SJCRH30 (cell line): Measurements from ENCODE around the gene PGA3. TPM values are rescaled to one million over a fixed set of nuclear protein-coding genes. Genes with fewer than 3 reads are reported as not detected.
A peak's percentile ranks its signal among the peaks of the same experiment; 100 is the strongest.
"Not testable (repeated sequence)": the region's sequence is repeated elsewhere in the genome, so short reads cannot be mapped to it uniquely, and the experiment has no call there.

ENCODE experiments used
- DNase-seq, 2 experiments: peaks; one replicate each; pipeline ENCODE4 v3.0.0-alpha.2; 2015 to 2020
- H3K27ac ChIP-seq: fragments of 250-450 bp; sonication (Bioruptor Pico); 2 replicates; pipeline ENCODE4 v1.5.1; 2020; ENCODE audit warnings: mild to moderate bottlenecking, moderate library complexity
- H3K27me3 ChIP-seq: fragments of 250-450 bp; sonication (Bioruptor Pico); 2 replicates; pipeline ENCODE4 v1.5.1; 2020; ENCODE audit warnings: mild to moderate bottlenecking, moderate library complexity
- H3K36me3 ChIP-seq: fragments of 250-450 bp; sonication (Bioruptor Pico); 2 replicates; pipeline ENCODE4 v1.5.1; 2020; ENCODE audit warnings: mild to moderate bottlenecking, moderate library complexity
- H3K4me1 ChIP-seq: fragments of 250-450 bp; sonication (Bioruptor Pico); 2 replicates; pipeline ENCODE4 v1.5.1; 2020; ENCODE audit warnings: mild to moderate bottlenecking, moderate library complexity
- H3K4me3 ChIP-seq: fragments of 250-450 bp; sonication (Bioruptor Pico); 2 replicates; pipeline ENCODE4 v1.5.1; 2020; ENCODE audit warnings: mild to moderate bottlenecking, moderate library complexity
- H3K9me3 ChIP-seq: fragments of 250-450 bp; sonication (Bioruptor Pico); replicated peaks from 2 replicates; pipeline ENCODE4 v1.5.1; 2020; ENCODE audit warnings: mild to moderate bottlenecking, moderate library complexity
- total RNA-seq: library from RNA; depleted of rRNA; stranded (reverse); fragments of >200 nt; shearing (Covaris generic); gene quantifications from 2 replicates; pipeline ENCODE4 v1.2.3, GENCODE V29; 2014

The PGA3 gene
- total RNA-seq, 1 experiment from 2014 or later = not detected

DNA sequence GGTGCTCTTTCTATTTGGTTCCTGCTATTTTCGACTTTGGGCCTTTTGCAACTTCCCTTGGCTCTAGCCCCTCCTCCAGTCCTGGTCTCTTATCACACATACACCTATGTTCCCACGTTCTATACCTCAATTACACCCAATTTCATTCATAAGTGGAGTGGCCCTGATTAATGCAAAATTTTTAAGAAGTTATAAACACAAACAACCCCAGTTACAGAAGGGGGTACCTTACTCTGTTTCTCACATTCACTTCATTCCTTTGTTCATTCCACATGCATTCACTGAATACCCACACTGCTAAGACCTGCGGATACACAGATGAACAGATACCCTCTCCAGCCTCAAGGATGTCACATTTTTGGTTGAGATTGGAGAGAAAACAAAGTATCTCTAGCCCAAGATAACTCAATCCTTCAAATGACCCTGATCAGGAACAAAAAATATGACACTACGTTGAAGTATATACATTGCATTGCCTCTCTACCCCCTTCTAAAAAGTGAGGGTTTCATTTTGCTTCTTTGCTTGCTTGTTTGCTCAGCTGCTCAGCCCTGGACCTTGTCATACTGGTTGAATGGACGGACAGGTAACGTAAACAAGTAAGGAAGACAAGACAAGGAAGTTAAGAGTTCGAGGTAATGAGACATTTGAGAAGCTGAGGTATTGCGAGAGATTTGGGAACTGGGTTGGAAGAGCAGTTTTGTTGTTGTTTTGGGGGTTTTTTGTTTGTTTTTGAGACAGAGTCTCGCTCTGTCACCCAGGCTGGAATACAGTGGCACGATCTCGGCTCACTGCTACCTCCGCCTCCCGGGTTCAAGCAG, 38.5 kb upstream of the PGA3 start:
- DNase-seq = no peak
- no peak overlapping the region for H3K27ac ChIP-seq
- no peaks in the 10 kb centered on the region for H3K9me3 ChIP-seq
- peaks cover 9% of the 10 kb centered on the region for H3K4me1 ChIP-seq
- no peaks in the 10 kb centered on the region for H3K27me3 ChIP-seq
- no peaks in the 10 kb centered on the region for H3K36me3 ChIP-seq
- no peak overlapping the region for H3K4me3 ChIP-seq

DNA sequence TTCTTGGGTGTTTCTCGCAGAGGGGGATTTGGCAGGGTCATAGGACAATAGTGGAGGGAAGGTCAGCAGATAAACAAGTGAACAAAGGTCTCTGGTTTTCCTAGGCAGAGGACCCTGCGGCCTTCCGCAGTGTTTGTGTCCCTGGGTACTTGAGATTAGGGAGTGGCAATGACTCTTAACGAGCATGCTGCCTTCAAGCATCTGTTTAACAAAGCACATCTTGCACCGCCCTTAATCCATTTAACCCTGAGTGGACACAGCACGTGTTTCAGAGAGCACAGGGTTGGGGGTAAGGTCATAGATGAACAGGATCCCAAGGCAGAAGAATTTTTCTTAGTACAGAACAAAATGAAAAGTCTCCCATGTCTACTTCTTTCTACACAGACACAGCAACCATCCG, 37.5 kb upstream of the PGA3 start:
- not testable (repeated sequence) for H3K27ac ChIP-seq, H3K27me3 ChIP-seq, H3K4me3 ChIP-seq, H3K9me3 ChIP-seq, H3K4me1 ChIP-seq, DNase-seq, H3K36me3 ChIP-seq

DNA sequence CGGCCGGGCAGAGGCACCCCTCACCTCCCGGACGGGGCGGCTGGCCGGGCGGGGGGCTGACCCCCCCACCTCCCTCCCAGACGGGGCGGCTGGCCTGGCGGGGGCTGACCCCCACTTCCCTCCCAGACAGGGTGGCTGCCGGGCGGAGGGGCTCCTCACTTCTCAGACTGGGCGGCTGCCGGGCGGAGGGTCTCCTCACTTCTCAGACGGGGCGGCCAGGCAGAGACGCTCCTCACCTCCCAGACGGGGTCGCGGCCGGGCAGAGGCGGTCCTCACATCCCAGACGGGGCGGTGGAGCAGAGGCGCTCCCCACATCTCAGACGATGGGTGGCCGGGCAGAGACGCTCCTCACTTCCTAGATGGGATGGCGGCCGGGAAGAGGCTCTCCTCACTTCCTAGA, 37.0 kb upstream of the PGA3 start:
- not testable (repeated sequence) for H3K36me3 ChIP-seq, H3K4me1 ChIP-seq, H3K9me3 ChIP-seq, H3K27ac ChIP-seq, DNase-seq, H3K27me3 ChIP-seq, H3K4me3 ChIP-seq

DNA sequence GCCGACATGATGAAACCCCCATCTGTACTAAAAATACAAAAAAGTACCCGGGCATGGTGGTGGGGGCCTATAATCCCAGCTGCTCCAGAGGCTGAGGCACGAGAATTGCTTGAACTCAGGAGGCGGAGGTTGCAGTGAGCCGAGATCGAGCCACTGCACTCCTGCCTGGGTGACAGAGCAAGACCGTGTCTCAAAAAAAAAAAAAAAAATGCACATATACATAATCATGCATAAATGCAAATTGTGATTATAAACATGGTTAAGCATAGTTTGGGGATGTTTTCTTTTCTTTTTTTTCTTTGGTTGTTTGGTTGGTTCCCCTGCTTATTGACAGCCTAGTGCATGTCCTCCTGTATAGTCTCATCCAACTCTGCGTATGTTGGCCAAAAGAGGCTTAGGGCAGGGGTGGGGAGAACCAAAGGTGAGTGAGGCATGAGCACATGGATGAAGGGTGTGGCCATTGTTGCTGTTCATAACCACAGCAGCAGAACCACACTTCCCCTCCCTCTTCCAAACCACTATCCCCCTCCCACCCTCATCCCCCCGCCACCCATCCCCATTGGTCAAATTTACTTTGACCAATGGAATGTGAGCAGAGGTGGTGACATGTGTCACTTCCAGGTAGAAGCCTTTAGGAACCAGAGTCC, 35.1 kb upstream of the PGA3 start:
- no peak overlapping the region for H3K4me3 ChIP-seq
- no peaks in the 10 kb centered on the region for H3K9me3 ChIP-seq
- no peak overlapping the region for H3K27ac ChIP-seq
- no peaks in the 10 kb centered on the region for H3K4me1 ChIP-seq
- DNase-seq = no peak
- H3K27me3 ChIP-seq = no peaks in the 10 kb centered on the region
- H3K36me3 ChIP-seq = no peaks in the 10 kb centered on the region

DNA sequence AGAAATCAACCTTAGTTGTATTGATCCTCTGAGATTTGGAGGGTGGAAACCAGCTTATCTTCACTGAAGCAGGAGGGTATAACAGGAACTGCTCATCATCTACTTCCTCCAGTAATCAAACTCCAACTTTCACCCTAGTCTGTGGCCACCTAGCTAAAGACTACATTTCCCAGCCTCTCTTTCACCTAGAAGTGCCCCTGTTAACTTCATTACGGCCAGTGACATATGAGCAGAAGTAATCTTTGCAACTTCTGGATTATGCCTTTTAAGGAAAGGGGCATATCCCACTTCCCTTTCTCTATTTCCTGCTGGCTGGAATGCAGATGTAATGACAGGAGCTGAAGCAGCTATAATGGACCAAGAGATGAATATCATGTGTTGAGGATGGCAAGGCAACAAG, 34.5 kb upstream of the PGA3 start:
- Histone ChIP-seq H3K36me3 (no peaks in the 10 kb centered on the region), H3K4me3 (no peak overlapping the region), H3K4me1 (no peaks in the 10 kb centered on the region), H3K27me3 (0 out of 2 replicates have a peak, but pooled peaks cover 2% of the 10 kb centered on the region), H3K27ac (no peak overlapping the region), H3K9me3 (no peaks in the 10 kb centered on the region)
- no peak for DNase-seq

DNA sequence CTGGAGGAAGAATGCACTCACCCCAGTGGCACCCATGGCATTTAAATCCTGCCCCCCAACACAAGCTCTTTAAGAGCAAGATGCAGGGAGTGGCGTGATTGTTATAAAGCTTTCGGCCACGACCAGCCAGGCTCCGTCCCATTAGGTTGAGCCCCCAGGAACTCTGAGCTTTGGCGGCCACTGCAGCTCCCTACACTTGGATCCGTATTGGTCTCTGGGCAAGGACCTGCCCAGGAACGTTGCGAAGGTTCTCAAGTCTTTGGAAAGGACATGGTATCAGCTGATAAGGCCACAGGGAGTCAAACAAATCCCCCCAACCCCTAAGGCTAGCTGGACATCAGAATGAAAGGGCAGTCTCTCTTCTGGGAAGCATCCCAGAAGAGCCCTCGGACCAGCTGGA, 32.7 kb upstream of the PGA3 start:
- no peak for DNase-seq
- Histone ChIP-seq H3K4me3 (no peak overlapping the region), H3K36me3 (no peaks in the 10 kb centered on the region), H3K27me3 (0 out of 2 replicates have a peak, but pooled peaks cover 4% of the 10 kb centered on the region), H3K4me1 (no peaks in the 10 kb centered on the region), H3K9me3 (no peaks in the 10 kb centered on the region), H3K27ac (no peak overlapping the region)

DNA sequence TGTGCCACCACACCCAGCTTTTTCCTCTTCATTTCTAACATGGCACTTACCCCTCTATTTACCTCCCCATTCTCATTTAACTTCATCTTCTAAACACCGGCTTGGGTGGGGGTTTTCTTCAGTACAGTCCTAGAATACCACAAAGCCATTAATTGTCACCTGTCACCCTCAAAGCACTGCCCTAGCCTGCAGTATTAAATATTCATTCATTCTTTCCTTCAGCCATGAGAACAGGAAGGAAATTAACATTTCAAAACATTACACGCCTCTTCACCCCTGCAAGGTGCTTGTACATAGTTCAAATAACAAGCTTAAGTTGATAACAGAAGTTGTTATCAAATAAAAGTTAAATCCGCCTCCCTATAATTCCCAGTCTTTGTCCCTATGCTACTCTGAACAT, 31.4 kb upstream of the PGA3 start:
- H3K4me3 ChIP-seq = no peak overlapping the region
- peaks cover 4% of the 10 kb centered on the region; the same call in 1 of the 2 replicates for H3K27me3 ChIP-seq
- no peaks in the 10 kb centered on the region for H3K9me3 ChIP-seq
- H3K36me3 ChIP-seq = no peaks in the 10 kb centered on the region
- DNase-seq = no peak
- no peaks in the 10 kb centered on the region for H3K4me1 ChIP-seq
- H3K27ac ChIP-seq = no peak overlapping the region

DNA sequence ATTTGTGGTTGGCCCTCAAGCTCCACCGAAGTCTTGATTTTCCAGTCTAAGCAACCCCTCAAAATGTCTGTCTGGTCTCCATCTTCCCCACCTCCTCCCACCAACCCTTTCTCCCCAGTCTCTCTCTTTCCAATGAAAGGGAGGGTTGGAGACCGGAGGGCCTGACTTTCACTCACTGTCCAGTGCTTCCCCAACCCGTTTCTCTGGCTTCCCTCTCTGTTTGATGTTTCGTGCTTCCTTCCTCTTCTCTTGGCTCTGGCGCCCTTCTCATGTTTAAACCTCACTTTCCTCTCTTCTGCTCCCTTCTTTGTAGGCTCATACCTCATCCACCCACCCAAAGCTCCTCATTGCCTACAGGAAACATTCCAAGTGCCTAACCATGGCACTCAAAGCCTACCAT, 31.0 kb upstream of the PGA3 start:
- no peak overlapping the region for H3K27ac ChIP-seq
- no peaks in the 10 kb centered on the region for H3K4me1 ChIP-seq
- H3K36me3 ChIP-seq = no peaks in the 10 kb centered on the region
- no peak for DNase-seq
- no peaks in the 10 kb centered on the region for H3K9me3 ChIP-seq
- H3K27me3 ChIP-seq = peaks cover 4% of the 10 kb centered on the region; the same call in 1 of the 2 replicates
- H3K4me3 ChIP-seq = no peak overlapping the region

DNA sequence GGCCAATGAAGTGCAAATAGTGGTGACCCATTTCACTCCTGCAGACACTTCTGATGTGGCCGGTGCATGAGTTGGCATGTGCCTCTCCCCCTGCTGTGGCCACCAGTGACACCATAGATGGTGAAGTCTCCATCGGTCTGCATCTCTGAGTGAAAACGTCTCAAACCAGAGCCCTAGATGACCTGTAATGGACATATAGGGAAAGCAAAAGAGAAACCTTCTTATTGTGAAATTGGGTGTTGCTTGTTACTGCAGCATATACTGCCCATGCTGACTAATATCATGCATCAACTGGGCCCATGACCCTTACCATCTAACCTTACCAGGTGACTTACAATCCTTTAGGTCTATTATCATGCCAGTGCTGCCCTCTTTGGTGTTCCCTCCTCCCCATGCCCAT, 30.4 kb upstream of the PGA3 start:
- Histone ChIP-seq H3K36me3 (no peaks in the 10 kb centered on the region), H3K4me3 (no peak overlapping the region), H3K9me3 (no peaks in the 10 kb centered on the region), H3K4me1 (no peaks in the 10 kb centered on the region), H3K27me3 (peaks cover 4% of the 10 kb centered on the region; the same call in 1 of the 2 replicates), H3K27ac (no peak overlapping the region)
- no peak for DNase-seq

DNA sequence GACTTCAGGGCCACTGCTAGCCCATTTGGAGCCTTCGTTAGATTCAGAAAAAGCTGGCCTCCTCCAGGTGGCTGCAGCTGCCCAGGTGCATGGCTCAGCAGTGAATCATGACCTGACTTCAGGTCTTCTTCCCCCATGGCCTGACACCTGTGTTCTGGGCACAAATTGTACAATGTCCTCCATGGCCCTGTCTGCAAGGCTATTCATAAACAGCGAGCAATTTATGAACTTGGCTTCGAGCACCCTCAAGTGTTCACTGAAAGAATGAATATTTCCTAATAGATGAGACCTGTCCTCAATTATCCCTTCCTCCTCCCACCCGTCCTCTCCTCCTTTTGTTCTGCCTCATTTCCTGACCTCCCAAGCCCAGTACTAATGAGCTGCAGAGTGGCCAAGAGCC, 29.9 kb upstream of the PGA3 start:
- H3K27me3 ChIP-seq = peaks cover 4% of the 10 kb centered on the region; the same call in 1 of the 2 replicates
- DNase-seq = peak; percentile 11 to 55

DNA sequence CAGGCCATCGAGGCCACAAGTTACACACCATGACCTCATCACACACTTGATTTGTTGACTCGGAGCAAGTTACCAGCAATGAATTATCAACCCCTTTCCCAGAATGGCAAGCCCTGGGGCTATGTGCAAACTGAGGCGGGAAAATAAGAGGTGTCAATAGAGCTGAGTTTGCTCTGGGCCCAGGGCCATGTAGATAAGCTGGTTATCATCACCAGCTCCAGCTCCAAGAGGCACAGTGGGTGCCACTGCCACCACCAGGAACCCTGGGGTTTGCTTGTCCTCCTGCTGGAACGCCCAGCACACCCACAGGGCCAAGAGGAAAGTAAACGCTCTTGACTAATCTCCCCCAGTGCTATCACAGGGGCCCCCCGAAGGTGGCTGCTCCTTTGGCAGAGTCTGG, 29.0 kb upstream of the PGA3 start:
- H3K4me3 ChIP-seq = no peak overlapping the region
- H3K4me1 ChIP-seq = no peaks in the 10 kb centered on the region
- no peaks in the 10 kb centered on the region for H3K9me3 ChIP-seq
- DNase-seq = no peak
- H3K27ac ChIP-seq = no peak overlapping the region
- peaks cover 4% of the 10 kb centered on the region; the same call in 1 of the 2 replicates for H3K27me3 ChIP-seq
- H3K36me3 ChIP-seq = no peaks in the 10 kb centered on the region

More for the DNA sequence above, 29.9 kb upstream of the PGA3 start:
- Histone ChIP-seq H3K4me3 (no peak overlapping the region), H3K9me3 (no peaks in the 10 kb centered on the region), H3K36me3 (no peaks in the 10 kb centered on the region), H3K27ac (no peak overlapping the region), H3K4me1 (no peaks in the 10 kb centered on the region)

DNA sequence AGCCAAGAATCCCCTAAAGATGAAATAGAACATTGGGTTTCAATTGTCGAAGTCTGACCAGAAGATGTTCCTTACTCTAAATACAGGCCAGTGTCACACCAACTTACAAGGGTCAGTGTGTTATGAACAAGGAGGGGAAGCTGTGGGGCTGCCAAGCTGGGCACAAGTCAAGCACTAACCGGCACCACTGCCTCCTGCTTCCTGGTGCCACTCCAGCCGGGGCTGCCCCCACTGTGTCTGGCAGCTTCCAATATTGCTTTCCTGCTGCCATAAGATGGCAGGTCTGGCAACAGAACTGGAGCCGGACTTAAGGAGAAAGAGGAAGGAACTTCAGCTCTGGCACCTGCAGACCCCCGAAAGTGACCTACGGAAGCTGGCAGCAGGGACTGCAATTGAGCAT, 28.4 kb upstream of the PGA3 start:
- Histone ChIP-seq H3K27ac (no peak overlapping the region), H3K4me3 (no peak overlapping the region), H3K4me1 (no peaks in the 10 kb centered on the region), H3K27me3 (peaks cover 4% of the 10 kb centered on the region; the same call in 1 of the 2 replicates), H3K36me3 (no peaks in the 10 kb centered on the region), H3K9me3 (no peaks in the 10 kb centered on the region)
- no peak for DNase-seq

DNA sequence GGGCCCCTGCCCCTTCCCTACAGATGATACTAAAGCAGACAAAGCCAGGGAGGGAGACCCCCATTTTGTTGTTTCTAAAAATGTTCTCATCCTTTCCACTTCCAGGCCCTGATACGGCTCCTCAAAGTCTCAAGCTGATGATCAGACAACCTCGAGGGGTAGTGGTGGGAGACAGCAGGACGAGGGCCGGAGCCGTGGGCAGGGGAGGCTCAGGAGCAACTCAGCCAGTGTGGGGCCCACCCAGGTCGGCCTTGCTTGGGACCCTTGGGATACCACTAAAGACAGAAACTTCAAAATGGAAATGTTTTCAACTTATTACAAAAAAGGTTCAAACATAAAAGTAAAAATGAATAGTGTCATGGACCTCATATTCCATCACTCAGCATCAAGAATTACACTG, 26.9 kb upstream of the PGA3 start:
- Histone ChIP-seq H3K27ac (no peak overlapping the region), H3K4me1 (no peaks in the 10 kb centered on the region), H3K36me3 (no peaks in the 10 kb centered on the region), H3K27me3 (peaks cover 4% of the 10 kb centered on the region; the same call in 1 of the 2 replicates), H3K9me3 (no peaks in the 10 kb centered on the region), H3K4me3 (no peak overlapping the region)
- no peak for DNase-seq

DNA sequence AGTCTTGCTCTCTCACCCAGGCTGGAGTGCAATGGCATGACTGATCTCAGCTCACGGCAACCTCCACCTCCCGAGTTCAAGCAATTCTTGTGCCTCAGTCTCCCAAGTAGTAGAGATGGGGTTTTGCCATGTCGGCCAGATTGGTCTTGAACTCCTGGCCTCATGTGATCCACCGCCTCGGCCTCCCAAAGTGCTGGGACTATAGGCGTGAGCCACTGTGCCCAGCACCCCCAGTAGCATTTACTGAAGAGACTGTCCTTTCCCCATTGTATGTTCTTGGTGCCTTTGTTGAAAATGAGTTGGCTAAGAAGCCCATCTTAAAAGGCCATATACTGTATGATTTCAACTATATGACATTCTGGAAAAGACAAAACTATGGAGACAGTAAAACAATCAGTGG, 23.1 kb upstream of the PGA3 start:
- not testable (repeated sequence) for H3K9me3 ChIP-seq, H3K27ac ChIP-seq, H3K4me1 ChIP-seq, H3K4me3 ChIP-seq, H3K27me3 ChIP-seq, DNase-seq, H3K36me3 ChIP-seq

DNA sequence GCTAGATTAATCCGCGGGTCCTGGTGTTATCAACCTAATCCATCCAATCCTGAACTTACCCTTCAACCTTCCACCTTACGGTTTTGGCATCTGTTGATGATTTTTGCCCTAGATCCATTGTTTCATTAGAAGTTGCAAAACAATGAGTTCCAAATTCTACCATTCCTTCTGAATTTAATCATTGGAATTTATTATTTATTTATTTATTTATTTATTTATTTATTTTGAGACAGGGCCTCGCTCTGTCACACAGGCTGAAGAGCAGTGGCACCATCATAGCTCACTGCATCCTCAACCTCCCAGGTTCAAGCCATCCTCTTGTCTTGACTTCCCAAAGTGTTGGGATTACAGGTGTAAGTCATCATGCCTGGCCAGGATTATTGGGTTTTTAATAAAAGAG, 21.8 kb upstream of the PGA3 start:
- H3K27me3 ChIP-seq = no peaks in the 10 kb centered on the region; the same call in 1 of the 2 replicates
- no peak overlapping the region for H3K4me3 ChIP-seq
- H3K36me3 ChIP-seq = no peaks in the 10 kb centered on the region
- H3K9me3 ChIP-seq = no peaks in the 10 kb centered on the region
- DNase-seq = no peak
- H3K4me1 ChIP-seq = no peaks in the 10 kb centered on the region
- H3K27ac ChIP-seq = no peak overlapping the region
